Lower lobe of right lung (tissue), 2 donors: Measurements from ENCODE around the gene CNN2. TPM values are rescaled to one million over a fixed set of nuclear protein-coding genes. Genes with fewer than 3 reads are reported as not detected.
A peak's percentile ranks its signal among the peaks of the same experiment; 100 is the strongest.

ENCODE experiments used
- ATAC-seq, 2 donors: fragments of 200-7000 bp; cut with Tn5 transposase; one replicate each; pipeline ENCODE4 v1.9.1; 2020 to 2022; ENCODE audit warnings: mild to moderate bottlenecking in 2 of 2, moderate library complexity in 2 of 2
- DNase-seq: peaks from one replicate; pipeline ENCODE4 v3.0.0-alpha.2; 2020
- H3K27ac ChIP-seq: fragments of 200-600 bp; one replicate; pipeline ENCODE4 v1.8.0; 2022
- H3K27me3 ChIP-seq: fragments of 200-600 bp; one replicate; pipeline ENCODE4 v1.8.0; 2022; ENCODE audit warnings: low read depth
- H3K36me3 ChIP-seq: fragments of 200-600 bp; one replicate; pipeline ENCODE4 v1.8.0; 2022; ENCODE audit warnings: mild to moderate bottlenecking
- H3K4me1 ChIP-seq: fragments of 200-600 bp; one replicate; pipeline ENCODE4 v1.8.0; 2022
- H3K4me3 ChIP-seq: fragments of 200-600 bp; one replicate; pipeline ENCODE4 v1.8.0; 2022; ENCODE audit warnings: mild to moderate bottlenecking
- H3K9me3 ChIP-seq: fragments of 200-600 bp; one replicate; pipeline ENCODE4 v1.8.0; 2022
- CTCF ChIP-seq: fragments of 200-600 bp; IDR thresholded peaks from one replicate; pipeline ENCODE4 v1.8.0; 2022; ENCODE audit warnings: antibody characterized with exemption, mild to moderate bottlenecking
- intact Hi-C: fragments of 100-400 bp; cut with DNase I; formaldehyde crosslinking; loops from one replicate; pipeline ENCODE4 v1.11.0; 2022
- total RNA-seq: library from RNA; stranded (reverse); fragmentation: NEBNext Ultra II Directional; extraction: Animal tissue kit (Norgen Biotek cat#: 25700); gene quantifications from one replicate; pipeline ENCODE4 v1.2.1, GENCODE V29; 2021
- donor health status: DM: no; HTN: yes; CAD: no; lungs with severe emphysema.

Gene CNN2
- total RNA-seq, 1 donor from 2014 or later, result 158 TPM

GRCh38 chr19:1084024-1084868 lies 57.8 kb downstream of the CNN2 start:
- no peak for ATAC-seq
- no peak for DNase-seq
- H3K4me3 ChIP-seq, result no peak overlapping the region
- TF ChIP-seq CTCF, result no peak
- H3K4me1 ChIP-seq, result peaks cover 31% of the 10 kb centered on the region
- H3K9me3 ChIP-seq, result no peaks in the 10 kb centered on the region
- H3K36me3 ChIP-seq, result peaks cover 89% of the 10 kb centered on the region
- intact Hi-C loops, result no loop called here
- H3K27me3 ChIP-seq, result no peaks in the 10 kb centered on the region
- no peak overlapping the region for H3K27ac ChIP-seq

GRCh38 chr19:1085053-1085658 lies 58.7 kb downstream of the CNN2 start:
- H3K36me3 ChIP-seq, result peaks cover 89% of the 10 kb centered on the region
- peaks cover 37% of the 10 kb centered on the region for H3K4me1 ChIP-seq
- no peak overlapping the region for H3K4me3 ChIP-seq
- TF ChIP-seq CTCF, result no peak
- DNase-seq (no peak), ATAC-seq (no peak)
- H3K27me3 ChIP-seq, result no peaks in the 10 kb centered on the region
- no peak overlapping the region for H3K27ac ChIP-seq
- intact Hi-C loops, result no loop called here
- no peaks in the 10 kb centered on the region for H3K9me3 ChIP-seq

GRCh38 chr19:1085676-1086442 lies 59.5 kb downstream of the CNN2 start:
- H3K4me3 ChIP-seq, result no peak overlapping the region
- no peaks in the 10 kb centered on the region for H3K9me3 ChIP-seq
- H3K4me1 ChIP-seq, result peaks cover 38% of the 10 kb centered on the region
- ATAC-seq (no peak), DNase-seq (no peak)
- H3K27ac ChIP-seq, result no peak overlapping the region
- H3K27me3 ChIP-seq, result no peaks in the 10 kb centered on the region
- peaks cover 89% of the 10 kb centered on the region for H3K36me3 ChIP-seq
- TF ChIP-seq CTCF, result no peak
- intact Hi-C loops, result no loop called here

GRCh38 chr19:1086613-1087012 lies 60.2 kb downstream of the CNN2 start:
- Histone ChIP-seq H3K4me1 (peaks cover 34% of the 10 kb centered on the region), H3K27ac (no peak overlapping the region), H3K27me3 (no peaks in the 10 kb centered on the region), H3K9me3 (no peaks in the 10 kb centered on the region), H3K4me3 (no peak overlapping the region), H3K36me3 (peaks cover 89% of the 10 kb centered on the region)
- intact Hi-C loops, result no loop called here
- ATAC-seq, result no peak
- TF ChIP-seq CTCF, result no peak
- DNase-seq, result no peak

GRCh38 chr19:1087813-1088415 lies 61.5 kb downstream of the CNN2 start:
- intact Hi-C loops, result no loop called here
- H3K9me3 ChIP-seq, result no peaks in the 10 kb centered on the region
- no peaks in the 10 kb centered on the region for H3K27me3 ChIP-seq
- ATAC-seq, result peak; percentile 50 to 63
- TF ChIP-seq CTCF, result no peak
- peaks cover 96% of the 10 kb centered on the region for H3K36me3 ChIP-seq
- H3K27ac ChIP-seq, result peak overlapping the region; percentile 74
- H3K4me1 ChIP-seq, result peaks cover 28% of the 10 kb centered on the region
- no peak overlapping the region for H3K4me3 ChIP-seq
- DNase-seq, result peak; percentile 84
